ENCODE measurements around the gene ACADM.
"Not testable (repeated sequence)": the region's sequence is repeated elsewhere in the genome, so short reads cannot be mapped to it uniquely, and the experiment has no call there.

The ACADM gene

DNA sequence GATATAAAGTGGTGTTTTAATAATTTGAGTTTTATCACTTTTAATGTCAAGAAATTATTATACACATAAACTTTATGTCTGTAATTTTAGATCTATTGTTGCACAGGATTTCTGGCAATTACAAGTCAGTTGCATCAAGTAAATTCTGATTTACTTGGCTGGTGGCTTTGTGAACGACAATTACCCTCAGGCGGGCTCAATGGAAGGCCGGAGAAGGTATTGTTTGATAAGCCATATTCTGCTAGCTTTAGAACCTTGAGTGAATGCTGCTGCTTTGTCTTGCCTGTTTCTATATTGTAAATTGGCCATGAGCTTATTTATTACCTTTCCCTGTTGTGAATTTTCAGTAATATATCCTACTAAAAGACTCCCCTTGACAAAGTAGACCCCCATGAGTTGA lies 67.6 kb downstream of the ACADM start:
- Mint-ChIP-seq H3K4me1 (peaks cover 19 to 41% of the 10 kb centered on the region in 2 donors), H3K4me3 (no peak overlapping the region), H3K9me3 (no peaks in the 10 kb centered on the region), H3K36me3 (peaks cover 56 to 80% of the 10 kb centered on the region in 2 donors), H3K27ac (no peak overlapping the region), H3K27me3 (no peaks in the 10 kb centered on the region)
- ATAC-seq (replicated peaks) (no peak), DNase-seq (no peak)

DNA sequence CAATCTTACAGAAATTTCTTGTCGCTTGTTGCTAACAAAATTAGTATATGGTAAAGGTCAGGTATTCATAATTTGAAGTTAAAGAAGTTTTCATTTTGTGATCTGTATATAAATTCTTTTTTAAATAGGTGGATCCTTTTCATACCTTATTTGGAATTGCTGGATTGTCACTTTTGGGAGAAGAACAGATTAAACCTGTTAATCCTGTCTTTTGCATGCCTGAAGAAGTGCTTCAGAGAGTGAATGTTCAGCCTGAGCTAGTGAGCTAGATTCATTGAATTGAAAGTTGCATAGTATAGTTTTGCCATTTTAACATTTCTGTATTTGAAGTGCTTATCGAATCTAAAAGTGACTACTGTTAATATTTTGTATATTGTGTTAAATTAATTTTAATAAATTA lies 69.9 kb downstream of the ACADM start:
- peaks cover 12 to 25% of the 10 kb centered on the region in 2 donors for H3K4me1 Mint-ChIP-seq
- DNase-seq (no peak), ATAC-seq (replicated peaks) (no peak)
- H3K27me3 Mint-ChIP-seq, result no peaks in the 10 kb centered on the region
- H3K4me3 Mint-ChIP-seq, result no peak overlapping the region
- peaks cover 49 to 75% of the 10 kb centered on the region in 2 donors for H3K36me3 Mint-ChIP-seq
- no peaks in the 10 kb centered on the region for H3K9me3 Mint-ChIP-seq
- H3K27ac Mint-ChIP-seq, result no peak overlapping the region

DNA sequence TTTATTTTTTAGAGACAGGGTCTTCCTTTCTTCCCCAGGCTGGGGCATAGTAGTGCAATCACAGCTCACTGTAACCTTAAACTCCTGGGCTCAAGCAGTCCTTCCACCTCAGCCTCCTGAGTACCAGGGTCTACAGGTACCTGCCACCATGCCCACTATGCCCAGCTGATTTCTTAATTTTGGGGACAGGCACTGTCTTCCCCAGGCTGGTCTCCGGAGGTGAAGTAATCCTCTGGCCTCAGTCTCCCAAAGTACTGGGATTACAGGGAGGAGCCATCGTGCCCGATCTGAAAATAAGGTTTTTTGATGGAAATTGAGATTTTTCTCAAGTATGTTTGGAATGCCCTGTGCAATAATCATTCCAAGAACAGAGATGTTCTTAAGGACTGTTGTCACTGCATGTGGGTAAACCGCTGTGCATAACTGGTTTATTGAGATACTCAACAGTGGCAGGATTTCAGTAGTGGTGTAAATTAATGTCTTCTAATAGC lies 71.2 kb downstream of the ACADM start:
- DNase-seq (no peak), ATAC-seq (replicated peaks) (peak; percentile 6 to 12)
- no peaks in the 10 kb centered on the region for H3K27me3 Mint-ChIP-seq
- no peak overlapping the region for H3K4me3 Mint-ChIP-seq
- peaks cover 40 to 61% of the 10 kb centered on the region in 2 donors for H3K36me3 Mint-ChIP-seq
- H3K27ac Mint-ChIP-seq, result peak overlapping the region; percentile 51
- no peaks in the 10 kb centered on the region for H3K9me3 Mint-ChIP-seq
- H3K4me1 Mint-ChIP-seq, result peaks cover 7 to 11% of the 10 kb centered on the region in 2 donors

DNA sequence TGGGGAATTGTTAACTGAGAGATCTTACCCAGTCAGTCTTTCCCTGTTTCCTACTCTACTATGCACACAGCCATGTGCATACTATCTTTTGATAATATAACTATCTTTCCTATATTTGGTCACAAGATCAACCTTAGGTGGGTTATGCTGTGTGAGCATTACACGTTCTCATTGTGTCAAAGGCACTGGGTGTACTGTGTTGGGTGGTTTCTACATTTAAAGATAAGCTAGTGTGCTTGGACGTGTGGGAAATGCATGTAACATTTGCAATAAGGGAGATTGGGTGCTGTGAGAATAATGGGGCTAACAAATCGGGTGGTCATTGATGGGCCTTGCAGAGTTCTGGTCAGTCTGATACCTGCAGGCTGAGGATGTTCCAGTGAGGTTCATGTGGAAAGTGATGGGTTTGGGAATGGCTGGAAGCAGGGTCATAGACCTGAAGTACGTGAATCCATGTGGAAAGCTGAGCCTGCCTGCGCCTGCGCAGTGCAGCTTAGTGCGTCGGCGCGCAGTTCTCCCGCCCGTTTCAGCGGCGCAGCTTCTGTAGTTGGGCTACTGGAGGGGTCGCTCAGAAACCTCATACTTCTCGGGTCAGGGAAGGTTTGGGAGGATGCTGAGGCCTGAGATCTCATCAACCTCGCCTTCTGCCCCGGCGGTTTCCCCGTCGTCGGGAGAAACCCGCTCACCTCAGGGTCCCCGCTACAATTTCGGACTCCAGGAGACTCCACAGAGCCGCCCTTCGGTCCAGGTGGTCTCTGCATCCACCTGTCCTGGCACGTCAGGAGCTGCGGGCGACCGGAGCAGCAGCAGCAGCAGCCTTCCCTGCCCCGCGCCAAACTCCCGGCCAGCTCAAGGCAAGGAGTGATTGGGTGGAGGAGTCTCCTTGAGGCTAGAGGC lies 72.1 kb downstream of the ACADM start, which contains the start of gene MSH4:
Gene MSH4 (plus strand): TSS at position 507 of the 897 bp plus-strand sequence. CDS start 104 bp downstream, at position 611.
- Mint-ChIP-seq H3K36me3 (peaks cover 32 to 53% of the 10 kb centered on the region in 2 donors), H3K27ac (peak within 1 kb of the TSS; percentile 76), H3K4me3 (peak within 1 kb of the TSS in 1 of 2 donors; percentile 50)

DNA sequence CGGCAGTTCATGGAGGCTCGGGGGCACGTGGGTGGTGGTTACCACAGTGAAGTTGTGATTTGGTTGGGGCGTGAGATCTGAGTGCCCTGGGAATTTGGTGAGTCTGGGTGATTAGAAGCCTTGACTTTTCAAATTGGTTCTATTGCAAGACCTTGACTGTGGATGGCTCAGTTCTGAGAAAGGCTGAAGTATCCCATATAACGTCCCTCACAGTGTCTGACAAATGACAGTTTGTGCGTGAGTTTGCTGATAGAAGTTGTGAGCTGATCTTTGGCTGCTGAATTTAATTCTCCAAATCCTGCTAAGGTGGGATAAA lies 72.7 kb downstream of the ACADM start:
- DNase-seq, result no peak
- ATAC-seq (replicated peaks), result peak; percentile 21 to 23
- peaks cover 0 to 3% of the 10 kb centered on the region in 2 donors for H3K4me1 Mint-ChIP-seq
- H3K9me3 Mint-ChIP-seq, result no peaks in the 10 kb centered on the region
- H3K27me3 Mint-ChIP-seq, result no peaks in the 10 kb centered on the region
- peak overlapping the region; percentile 76 for H3K27ac Mint-ChIP-seq
- peaks cover 30 to 49% of the 10 kb centered on the region in 2 donors for H3K36me3 Mint-ChIP-seq
- H3K4me3 Mint-ChIP-seq, result peak overlapping the region in 1 of 2 donors; percentile 50

More for the DNA sequence above, 72.1 kb downstream of the ACADM start, which contains the start of gene MSH4:
- Mint-ChIP-seq H3K4me1 (peaks cover 2 to 3% of the 10 kb centered on the region in 2 donors), H3K27me3 (no peaks in the 10 kb centered on the region), H3K9me3 (no peaks in the 10 kb centered on the region)
- peak; percentile 28 to 30 for ATAC-seq (replicated peaks)
- DNase-seq, result no peak

DNA sequence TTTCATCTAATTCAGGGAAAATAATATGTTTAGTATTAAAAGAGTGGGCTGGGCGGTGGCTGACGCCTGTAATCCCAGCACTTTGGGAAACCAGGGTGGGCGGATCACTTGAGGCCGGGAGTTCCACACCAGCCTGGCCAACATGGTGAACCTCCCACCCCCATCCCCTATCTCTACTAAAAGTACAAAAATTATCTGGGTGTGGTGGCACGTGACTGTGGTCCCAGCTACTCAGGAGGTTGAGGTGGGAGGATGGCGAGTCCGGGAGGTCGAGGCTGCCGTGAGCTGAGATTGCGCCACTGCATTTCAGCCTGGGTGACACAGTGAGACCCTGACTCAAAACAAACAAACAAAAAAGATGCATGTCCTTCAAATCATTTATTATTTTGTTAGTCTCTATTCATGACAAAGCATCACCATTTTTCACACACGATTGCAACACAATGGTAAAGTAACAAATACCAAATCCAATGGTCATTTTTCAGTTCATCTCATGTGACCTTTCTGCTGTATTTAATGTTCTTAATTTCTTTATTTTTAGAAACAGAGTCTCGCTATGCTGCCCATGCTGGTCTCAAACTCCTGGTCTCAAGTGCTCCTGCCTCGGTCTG lies 73.2 kb downstream of the ACADM start:
- Mint-ChIP-seq H3K27ac (peak overlapping the region; percentile 44), H3K27me3 (no peaks in the 10 kb centered on the region), H3K36me3 (peaks cover 30 to 44% of the 10 kb centered on the region in 2 donors), H3K4me1 (peaks cover 0 to 3% of the 10 kb centered on the region in 2 donors), H3K4me3 (no peak overlapping the region), H3K9me3 (no peaks in the 10 kb centered on the region)
- ATAC-seq (replicated peaks) (peak in 1 of 2 donors; percentile 6), DNase-seq (no peak)

DNA sequence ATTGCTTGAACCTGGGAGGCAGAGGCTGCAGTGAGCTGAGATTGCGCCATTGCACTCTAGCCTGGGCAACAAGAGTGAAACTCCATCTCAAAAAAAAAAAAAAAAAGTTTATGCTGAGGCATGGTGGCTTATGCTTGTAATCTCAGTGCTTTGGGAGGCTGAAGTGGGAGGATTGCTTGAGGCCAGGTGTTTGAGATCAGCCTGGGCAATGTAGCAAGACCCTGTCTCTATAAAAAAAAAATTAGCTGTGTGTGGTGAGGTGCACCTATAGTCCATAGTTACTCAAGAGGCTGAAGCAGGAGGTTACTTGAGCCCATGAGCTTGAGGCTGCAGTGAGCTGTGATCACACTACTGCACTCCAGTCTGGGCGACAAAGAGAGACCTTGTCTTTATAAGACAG lies 77.0 kb downstream of the ACADM start:
- not testable (repeated sequence) for H3K4me1 Mint-ChIP-seq; H3K4me3 Mint-ChIP-seq; ATAC-seq (replicated peaks); DNase-seq; H3K27ac Mint-ChIP-seq; H3K9me3 Mint-ChIP-seq; H3K27me3 Mint-ChIP-seq
- peaks cover 15 to 26% of the 10 kb centered on the region in 2 donors for H3K36me3 Mint-ChIP-seq

DNA sequence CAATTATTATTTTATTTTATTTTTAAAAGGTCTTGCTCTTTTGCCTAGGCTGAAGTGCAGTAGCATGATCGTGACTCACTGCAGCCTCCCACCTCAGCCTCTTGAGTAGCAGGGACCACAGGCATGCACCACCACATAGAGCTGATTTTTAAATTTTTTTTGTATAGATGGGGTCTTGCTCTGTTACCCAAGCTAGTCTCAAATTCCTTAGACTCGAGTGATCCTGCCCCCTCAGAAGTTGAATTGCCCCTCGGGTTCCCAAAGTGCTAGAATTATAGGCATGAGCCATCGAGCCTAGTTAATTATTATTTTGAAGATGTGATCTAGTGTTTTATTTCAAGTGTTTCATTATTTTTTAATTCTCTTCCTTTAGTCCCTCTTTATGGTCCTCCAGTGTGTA lies 84.4 kb downstream of the ACADM start:
- Mint-ChIP-seq H3K27me3 (no peaks in the 10 kb centered on the region), H3K9me3 (no peaks in the 10 kb centered on the region), H3K27ac (no peak overlapping the region), H3K36me3 (peaks cover 11 to 22% of the 10 kb centered on the region in 2 donors), H3K4me3 (no peak overlapping the region), H3K4me1 (no peaks in the 10 kb centered on the region)
- DNase-seq (no peak), ATAC-seq (replicated peaks) (no peak)

DNA sequence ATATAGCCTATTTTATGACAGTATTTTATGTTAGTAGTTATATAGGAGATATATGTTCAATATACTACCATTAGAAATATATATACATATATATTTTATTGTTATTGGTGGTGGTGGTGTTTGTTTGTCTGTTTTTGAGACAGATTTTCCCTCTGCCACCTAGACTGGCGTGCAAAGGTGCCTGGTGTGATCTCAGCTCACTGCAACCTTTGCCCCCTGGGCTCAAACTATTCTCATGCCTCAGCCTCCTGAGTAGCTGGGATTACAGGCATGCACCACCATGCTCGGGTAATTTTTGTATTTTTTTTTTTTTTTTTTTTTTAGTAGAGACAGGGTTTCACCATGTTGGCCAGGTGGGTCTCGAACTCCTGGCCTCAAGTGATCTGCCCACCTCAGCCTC lies 85.6 kb downstream of the ACADM start:
- not testable (repeated sequence) for H3K4me1 Mint-ChIP-seq; DNase-seq; H3K4me3 Mint-ChIP-seq; H3K9me3 Mint-ChIP-seq; H3K27me3 Mint-ChIP-seq; ATAC-seq (replicated peaks); H3K27ac Mint-ChIP-seq
- H3K36me3 Mint-ChIP-seq, result peaks cover 11 to 22% of the 10 kb centered on the region in 2 donors

DNA sequence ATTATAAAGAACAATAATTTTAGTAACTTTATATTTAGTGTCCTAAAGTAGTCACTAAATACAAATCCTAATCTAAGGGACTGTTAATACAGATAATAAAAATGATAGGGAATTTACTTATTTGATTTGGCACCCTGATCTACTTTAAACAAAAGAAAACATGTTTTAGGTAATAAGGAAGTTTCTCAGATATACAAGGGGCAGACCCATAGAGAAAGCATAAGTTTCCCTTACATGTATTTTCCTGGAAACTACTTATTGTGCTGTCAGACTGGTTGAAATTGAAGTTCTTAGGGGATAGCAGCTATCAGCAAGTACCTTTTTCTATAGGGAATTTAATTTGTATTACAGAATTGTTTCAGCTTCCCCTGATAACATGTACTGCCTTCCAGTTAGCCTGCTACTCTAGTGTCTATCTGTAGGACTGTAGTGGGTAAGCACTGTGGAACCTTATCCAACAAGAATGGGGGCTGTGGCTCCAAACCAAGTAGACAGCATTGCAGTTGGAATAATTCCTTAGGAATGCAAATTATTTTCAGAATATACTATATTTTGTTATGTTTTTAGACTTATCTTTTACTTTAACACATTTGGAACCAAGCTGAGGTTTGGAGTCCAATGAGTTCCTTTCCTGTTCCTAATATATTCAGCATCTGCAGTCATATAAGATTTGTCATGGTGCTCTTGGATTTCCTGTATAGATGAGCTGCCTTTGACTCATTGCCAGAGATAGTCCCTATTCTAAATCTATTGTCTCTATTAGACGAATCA lies 86.9 kb downstream of the ACADM start:
- ATAC-seq (replicated peaks), result no peak
- no peak for DNase-seq
- Mint-ChIP-seq H3K9me3 (no peaks in the 10 kb centered on the region), H3K4me3 (no peak overlapping the region), H3K27ac (no peak overlapping the region), H3K4me1 (no peaks in the 10 kb centered on the region), H3K27me3 (no peaks in the 10 kb centered on the region), H3K36me3 (peaks cover 11 to 22% of the 10 kb centered on the region in 2 donors)

DNA sequence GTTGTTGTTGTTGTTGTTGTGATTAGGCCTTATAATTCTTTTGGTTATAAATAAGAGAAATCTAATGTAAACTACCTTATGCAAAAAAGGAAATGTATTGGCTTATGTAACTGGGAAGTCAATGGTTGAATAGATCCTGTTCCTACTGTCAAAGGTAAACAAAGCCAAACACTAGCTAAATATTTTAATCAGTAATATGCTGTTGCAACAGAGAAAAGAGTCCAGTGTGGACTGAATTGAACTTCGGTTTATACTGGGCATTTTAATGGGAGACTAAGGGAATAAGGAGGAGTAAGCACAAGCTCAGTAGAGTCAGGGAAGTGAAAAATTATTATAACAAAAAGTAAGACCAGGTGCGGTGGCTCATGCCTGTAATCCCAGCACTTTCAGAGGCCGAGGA lies 87.6 kb downstream of the ACADM start:
- H3K9me3 Mint-ChIP-seq, result no peaks in the 10 kb centered on the region
- H3K36me3 Mint-ChIP-seq, result peaks cover 11 to 22% of the 10 kb centered on the region in 2 donors
- no peaks in the 10 kb centered on the region for H3K27me3 Mint-ChIP-seq
- no peaks in the 10 kb centered on the region for H3K4me1 Mint-ChIP-seq
- ATAC-seq (replicated peaks) (no peak), DNase-seq (no peak)
- no peak overlapping the region for H3K27ac Mint-ChIP-seq
- H3K4me3 Mint-ChIP-seq, result no peak overlapping the region

All from stimulated activated naive B cell treated with anti-CD40 and anti-IgM and Interleukin-4, amounts not matched to agents 10 μg/mL and 1 μg/mL and 100 μg/mL, for 72 hours (primary cell).